HG02840 (cell line): ENCODE data around the gene RIOX2.

ENCODE experiments used
- ATAC-seq: cut with Tn5 transposase; IDR thresholded peaks from one replicate; pipeline ENCODE4 v1.9.1; 2021; ENCODE audit warnings: mild to moderate bottlenecking, moderate library complexity, moderate number of reproducible peaks; ENCODE audit not compliant: unreplicated experiment, low FRiP score

The RIOX2 gene

DNA sequence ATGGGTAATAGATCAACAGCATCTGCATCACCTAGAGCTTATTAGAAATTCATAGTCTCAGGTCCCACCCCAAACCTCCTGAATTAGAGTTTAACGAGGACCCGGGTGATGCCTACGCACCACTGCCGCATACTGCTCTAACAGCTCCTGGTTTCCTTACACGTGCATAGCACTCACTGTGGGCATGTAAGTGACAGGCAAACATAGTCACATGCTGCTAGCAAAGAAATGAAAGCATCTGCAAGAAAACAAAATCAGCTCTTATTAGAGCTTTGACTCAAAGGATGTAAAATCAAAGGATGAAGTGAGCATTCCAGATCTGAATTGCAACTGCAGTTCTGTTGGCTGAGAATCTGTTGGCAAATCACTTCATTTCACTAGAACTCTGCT lies 19.1 kb upstream of the RIOX2 start:
- ATAC-seq, result no peak

DNA sequence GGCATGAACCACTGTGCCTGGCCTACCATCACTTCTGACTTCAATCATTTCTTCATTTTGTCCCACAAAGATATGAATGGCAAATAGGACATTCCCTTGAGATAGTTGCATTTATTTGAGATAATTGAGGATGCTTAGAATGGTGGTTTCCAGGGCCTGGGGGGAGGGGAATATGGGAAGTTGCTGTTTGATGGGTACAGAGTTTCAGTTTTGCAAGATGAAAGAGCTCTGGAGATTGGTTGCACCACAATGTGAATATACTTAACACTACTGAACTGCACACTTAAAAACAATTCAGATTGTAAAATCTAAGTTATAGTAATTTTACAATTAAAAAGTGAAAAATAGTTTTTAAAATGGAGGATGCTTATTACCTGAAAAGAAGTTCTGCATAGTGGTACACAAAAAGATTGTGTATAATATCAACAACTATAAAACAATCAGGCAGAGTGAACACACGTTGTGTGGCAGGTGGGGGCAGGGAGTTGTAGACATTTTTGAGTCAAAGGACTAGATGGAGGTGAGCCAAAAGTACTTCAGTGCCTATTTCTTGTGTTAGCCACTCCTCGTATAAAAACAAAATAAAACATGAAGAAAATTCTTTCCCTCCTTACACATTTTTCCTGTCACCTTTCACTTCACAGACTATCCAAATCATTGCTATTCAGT lies 18.5 kb upstream of the RIOX2 start:
- no peak for ATAC-seq

DNA sequence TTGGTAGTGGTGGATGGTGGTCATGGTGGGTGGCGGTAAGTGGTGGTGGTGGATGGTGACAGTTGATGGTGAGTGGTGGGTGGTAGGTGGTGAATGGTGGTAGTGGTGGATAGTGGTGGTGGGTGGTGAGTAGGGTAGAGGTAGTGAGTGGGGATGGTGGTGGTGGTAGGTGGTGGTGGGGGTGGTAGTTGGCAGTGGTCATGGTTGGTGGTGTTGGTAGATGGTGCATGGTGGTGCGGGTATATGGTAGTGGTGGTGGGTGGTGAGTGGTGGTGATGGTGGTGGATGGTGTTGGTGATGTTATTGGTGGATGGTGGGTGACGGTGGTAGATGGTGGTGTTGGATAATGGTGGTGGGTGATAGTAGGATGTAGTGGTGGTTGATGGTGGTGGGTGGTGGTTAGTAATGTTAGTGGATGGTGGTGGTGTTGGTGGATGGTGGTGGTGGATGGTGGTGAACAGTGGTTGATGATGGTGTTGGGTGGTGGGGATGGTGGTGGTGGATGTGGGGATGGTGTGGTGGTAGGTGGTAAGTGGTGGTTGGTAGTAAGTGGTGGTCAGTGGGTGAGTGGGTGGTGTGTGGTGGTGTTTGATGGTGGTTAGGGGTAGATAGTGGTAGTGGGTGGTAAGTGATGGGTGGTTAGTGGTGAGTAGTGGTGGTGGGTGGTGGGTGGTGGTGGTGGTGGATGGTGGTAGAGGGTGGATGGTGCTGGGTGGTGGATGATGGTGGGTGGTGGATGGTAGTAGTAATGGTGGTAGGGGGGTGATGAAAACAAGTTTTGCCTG lies 16.7 kb upstream of the RIOX2 start:
- ATAC-seq, result no peak

DNA sequence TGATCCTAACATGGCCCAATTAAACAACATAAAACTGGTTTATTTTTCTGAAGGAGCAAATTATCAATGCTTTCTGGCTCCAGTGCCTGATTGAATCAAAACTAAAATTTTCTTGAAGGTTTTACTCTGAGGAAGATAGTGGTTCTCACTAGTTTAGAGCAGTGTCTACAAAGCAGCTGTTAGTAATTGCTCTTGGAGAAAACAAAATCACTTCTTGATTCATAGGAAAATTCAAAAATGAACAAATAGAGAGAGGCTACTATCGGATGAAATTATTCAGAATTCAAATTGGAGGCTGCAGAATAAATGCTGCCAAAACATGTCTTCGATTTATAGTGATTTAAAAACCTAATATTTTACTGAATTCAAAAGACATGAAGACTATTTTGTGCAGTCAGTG lies 15.1 kb upstream of the RIOX2 start:
- ATAC-seq, result no peak

DNA sequence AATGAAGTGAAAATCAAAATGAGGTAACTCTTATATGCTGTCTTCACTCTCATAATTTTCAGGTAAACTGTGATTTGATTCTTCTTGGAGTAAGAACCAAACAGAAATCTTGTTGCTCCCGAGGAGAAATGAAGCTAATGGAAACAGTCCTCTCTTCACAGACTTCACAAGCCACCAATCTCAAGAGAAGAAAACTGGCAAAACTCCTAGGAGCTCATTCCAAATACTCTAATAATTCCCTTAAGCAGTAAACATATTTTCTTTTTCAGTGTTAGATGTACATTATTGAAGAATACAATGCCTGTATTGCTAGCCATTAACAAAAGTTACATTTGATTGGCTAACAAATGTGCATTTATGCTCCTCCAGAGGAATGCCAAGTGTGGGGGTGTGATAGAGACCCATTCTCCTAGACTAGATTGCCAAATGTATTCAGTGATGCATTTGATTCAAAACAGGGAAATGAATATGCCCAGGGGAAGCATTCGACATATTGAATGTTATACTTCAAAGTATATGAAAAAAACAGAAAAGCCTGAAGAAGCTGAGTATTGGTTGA lies 11.8 kb upstream of the RIOX2 start:
- ATAC-seq, result no peak

DNA sequence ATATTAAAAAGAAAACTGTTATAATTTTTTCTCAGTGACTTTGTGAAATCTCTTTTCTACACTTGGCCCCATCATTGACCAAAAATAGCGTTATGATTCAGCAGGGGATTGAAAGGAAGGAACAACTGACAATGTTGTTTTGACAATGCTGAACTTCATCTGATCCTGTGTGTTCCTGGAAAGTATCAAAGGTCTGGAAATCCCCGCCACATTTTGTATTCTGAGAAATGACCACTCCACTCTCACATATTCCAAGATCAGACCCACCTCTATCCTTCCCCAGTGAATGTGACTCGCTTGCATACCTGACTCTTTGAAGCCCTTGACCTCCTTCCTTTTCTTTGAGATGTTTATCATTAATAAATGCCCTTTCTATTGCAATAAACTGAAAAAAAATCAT lies 9.7 kb upstream of the RIOX2 start:
- no peak for ATAC-seq

DNA sequence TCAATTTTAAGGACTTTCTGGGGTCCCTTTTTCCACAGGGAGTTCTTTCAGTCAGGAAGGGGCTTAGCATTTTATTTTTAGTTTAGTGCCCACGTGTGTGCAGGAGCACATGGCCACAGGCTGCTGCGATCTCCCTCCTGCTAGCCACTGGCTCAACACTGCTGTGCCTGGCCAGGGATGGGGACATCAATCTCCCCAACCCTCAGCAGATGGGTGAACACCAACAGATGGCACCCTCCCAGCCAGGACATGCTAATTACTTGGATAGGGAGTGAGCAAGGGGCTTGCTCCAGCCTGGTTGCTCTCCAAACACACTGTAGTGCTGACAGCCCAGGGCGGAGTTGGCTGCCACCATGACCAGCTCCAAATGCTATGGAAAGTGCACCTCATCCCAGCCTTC lies 7.4 kb upstream of the RIOX2 start:
- no peak for ATAC-seq

DNA sequence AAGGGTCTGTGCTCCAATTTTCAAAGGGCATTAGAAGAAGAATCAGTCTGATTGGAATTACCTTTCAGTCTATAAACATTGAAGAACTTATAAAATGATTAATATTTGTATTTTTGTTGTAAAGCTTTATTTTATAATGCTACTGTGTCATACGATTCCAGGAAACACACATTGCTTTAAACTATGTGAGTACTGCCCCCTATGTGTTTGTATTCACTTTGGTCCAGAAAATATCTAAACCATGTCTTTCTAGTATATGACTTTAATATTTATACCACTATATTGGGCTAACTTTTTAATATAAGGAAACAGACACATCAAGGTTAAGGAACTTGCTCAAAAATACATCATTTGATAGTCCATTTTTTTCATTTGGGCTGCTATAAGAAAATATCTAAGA lies 3.2 kb upstream of the RIOX2 start:
- no peak for ATAC-seq

DNA sequence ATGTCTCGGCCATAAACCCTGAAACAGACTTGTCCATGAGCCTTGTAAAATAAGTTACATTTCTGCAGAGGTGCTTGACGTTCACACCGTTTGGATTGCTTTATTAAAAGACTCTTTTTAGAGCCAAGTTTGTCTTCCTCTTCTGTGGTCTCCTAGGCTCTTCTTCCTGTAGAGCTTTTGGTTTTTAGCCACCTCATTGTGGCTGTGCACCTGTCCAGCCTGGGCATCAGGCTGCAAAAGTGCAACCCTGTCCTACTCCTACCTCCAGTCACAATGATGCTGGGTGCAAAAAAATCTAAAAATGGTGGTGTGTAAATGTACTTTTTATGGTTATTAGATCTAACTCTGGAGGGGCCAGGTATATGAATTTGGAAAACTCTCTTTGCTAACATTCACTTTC lies 2.8 kb upstream of the RIOX2 start:
- ATAC-seq, result no peak

DNA sequence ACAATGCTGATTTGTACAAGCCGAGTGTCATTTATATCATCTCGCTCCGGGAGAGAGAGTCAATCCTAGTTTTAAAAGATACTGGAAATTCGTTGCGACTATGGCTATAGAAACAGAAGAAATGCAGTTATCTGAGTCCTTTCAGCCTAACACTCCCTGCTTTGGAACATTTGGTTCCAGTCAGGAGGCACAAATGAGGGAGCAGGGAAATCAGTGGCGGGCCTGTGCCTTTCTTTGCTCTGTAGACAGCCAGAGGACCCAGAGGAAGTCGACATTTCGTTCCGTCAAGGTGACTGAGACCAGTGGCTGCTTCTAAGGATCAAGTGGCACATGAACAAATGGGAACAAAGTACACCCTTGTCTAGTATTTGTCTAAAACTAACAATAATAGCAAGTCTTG lies 745 bp upstream of the RIOX2 start:
- ATAC-seq, result no peak

DNA sequence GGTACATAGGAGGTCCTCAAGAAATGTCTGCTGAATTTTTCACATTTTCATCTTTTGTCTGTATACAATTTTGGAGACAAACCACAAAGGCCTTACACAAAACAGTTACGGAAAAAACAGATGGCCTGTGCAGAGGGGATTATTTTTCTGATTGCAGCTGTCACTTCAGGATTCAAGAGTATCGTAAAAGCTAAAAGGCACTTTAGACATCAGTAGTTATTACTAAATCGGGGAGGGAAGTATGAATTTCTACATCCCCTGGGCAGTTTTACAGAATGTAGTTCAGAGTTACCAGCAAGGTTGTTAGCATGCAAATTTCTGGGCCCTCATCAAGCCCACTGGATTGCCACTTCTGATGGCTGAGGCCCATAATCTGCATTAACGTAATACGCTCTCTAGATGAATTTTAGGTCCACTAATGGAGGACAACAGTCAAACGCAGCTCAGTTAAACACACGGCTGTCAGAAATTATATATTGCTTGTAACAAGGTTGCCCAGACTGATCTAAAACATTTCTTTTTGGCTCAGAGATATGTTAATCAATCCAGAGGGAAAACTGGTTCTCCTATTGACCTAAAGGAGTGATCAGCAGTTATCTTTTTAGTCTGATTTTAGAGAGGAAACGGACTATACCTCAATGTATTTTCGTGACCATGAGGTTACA lies 1.1 kb downstream of the RIOX2 start:
- no peak for ATAC-seq

DNA sequence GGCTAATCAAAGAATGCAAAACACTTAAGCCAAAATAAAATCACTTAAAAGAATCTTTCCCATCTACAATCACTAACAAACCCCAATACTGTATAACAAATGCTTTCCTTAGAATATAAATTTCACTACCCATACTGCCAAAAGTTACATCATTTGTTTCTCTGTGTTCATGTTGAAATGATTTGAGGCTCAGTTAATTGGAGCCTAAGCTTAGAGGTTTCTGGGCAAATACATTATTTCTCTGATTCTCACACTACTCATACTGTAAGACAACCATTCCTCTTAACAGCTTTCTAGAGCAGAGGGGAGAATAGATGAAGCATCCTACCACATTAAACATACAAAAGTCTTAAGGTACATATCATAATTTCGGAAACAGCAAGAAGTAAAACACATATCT lies 2.1 kb downstream of the RIOX2 start:
- no peak for ATAC-seq

DNA sequence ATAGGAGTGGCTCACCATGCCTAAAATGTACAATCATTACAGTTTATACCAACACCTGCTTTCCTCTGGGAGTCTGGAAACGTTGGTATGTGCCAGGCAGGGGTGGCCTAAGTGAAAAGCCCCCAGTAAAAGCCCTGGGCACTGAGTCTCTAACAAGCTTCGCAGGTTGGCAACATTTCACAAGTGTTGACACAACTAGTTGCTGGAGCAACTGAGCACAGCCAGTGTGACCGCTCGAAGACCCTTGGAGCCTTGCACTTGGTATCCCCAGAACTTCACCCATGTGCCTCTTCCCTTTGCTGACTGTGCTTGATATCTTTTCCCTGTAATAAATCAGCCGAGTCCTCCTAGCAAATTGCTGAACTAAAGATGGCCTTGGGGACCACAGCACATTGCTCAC lies 2.7 kb downstream of the RIOX2 start:
- no peak for ATAC-seq

DNA sequence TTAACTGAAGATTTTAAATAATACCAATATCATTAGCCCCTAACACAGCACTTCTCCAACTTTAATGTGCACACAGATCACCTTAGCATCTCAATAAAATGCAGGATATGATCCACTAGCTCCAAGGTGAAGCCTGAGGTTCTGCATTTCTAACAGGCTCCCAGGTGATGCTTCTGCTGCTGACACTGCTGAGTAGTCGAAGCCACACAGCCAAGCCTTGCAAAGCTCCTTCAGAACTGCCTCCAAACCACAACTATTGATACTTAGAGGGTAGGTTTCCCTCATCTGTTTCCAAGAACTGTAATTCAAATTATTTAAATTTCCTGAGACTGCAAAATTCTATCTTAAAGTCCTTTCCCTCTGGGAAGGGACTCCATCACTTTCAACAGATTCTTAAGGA lies 3.9 kb downstream of the RIOX2 start:
- ATAC-seq, result no peak

DNA sequence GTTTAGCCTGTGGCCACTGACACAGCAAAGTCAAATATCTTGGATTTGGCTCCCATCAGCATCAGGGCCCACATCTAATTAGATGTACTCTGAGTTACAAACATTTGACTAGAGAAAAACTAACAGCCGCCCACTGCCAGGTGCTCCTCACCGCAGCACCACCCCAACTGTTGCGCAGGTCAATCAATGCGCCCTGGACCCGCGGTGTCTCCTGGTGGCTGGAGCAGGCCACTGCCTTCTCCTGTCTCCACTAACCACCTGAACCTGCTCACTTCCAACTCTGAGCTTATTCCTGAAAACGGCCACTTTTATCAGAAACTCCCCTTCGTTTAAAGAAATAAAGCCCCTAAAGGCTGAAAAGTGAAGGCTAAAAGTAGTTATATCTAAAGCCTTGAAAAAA lies 4.3 kb downstream of the RIOX2 start:
- no peak for ATAC-seq

DNA sequence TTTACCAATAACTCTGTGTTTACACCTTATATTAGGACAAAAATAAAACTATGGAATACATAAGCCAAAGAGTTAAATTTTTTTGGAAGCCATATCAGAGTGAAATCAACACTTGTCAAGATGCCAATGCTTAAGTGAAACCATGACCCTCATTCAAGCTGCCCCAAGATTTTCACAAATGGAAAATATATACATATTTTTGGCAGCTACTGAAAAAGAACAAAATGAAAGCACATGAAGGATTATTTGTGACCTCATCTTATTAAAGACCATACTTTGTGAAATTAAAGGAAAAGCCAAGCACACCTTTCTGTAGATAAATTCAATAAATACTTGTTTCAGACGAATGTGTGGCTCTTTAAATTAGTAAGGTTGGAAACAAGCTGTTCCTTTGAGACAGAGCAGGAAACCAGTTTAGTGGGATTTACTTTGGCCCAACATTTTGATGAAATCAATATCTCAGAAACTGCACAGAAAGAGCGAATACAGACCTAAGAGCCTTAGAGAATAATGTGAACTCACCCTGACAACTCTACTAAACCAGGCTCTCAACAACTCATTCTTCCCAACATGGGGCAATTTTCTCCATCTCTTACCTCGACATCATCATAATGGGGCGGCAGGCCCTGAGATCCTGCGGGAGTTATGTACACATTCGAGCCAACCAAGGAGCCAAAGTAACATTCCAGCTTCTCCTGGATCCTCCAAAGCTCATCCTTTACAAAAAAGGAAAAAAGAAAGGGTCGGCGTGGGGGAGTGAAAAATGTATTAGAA lies 11.1 kb downstream of the RIOX2 start:
- no peak for ATAC-seq

DNA sequence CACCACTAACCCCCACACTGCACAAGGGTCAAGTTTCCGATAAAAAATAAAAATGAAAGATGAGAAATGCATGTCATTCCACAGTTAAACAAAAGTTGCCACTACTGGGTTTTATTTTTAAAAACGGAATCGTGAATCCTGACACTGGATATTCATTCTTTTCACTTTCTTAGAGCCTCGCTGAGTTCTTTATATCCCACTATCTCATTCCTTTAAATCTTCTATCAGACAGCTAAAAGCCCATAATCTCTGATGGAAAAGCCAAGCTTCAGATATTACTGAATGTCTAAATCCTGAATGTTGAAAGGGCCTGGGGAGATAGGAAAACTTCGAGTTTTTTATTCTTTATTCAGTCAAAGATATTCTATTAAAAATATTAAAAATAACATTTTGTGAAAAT lies 11.7 kb downstream of the RIOX2 start:
- no peak for ATAC-seq

DNA sequence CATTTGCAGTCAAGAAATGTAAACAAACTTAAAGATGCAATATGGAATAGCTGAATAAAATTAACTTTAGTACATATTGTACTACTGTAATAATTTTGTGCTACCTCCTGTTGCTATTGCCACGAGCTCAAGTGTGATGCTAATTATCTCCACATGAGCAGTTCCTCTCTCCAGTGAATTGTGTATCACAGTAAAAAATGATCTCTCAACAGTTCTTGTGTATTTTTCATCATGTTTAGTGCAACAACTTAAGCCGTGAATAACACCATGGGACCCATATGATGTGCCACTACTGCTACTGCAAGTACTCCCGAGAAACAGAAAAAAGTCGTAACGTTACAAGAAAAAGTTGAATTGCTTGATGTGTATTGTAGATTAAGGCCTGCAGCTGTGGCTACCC lies 12.4 kb downstream of the RIOX2 start:
- ATAC-seq, result no peak

DNA sequence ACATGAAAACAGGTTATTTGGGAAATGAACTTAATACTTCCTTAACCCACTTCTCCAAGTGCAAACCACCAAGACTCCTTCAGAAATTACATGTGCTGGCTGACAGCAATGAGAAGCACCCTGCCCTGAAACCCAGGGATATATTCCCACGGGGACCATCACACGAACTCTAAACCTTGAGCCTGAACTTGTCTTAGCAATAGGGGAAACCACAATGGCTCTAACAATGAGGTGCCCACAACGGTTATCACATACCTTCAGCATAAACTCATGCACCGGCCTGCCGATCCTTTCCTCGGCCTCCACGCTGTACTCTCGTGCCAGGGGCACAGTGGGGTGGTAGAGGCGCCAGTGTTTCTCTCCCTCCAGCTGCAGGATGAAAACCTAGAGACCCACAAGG lies 13.4 kb downstream of the RIOX2 start:
- ATAC-seq, result no peak

DNA sequence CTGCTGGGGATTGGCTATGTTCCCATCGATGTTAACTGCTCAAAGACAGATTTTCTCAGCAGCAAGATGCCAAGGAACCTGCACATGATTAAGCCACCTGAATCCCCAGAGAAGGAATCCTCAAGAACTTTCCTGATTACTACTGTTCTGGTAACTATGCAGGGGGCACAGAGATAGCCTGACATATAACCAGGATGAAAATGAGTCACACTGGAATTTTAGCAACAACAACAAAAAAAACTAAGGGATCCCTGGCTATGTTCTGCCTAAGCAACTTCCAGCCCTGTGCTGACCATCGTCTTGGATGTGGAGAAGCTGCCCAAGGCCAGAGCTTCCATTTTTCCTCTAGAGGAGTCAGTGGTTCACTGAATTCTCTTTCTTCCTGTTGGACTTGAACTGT lies 13.8 kb downstream of the RIOX2 start:
- ATAC-seq, result no peak
